ENCODE measurements around the gene LHFPL5. TPM values are rescaled to one million over a fixed set of nuclear protein-coding genes. Genes with fewer than 3 reads are reported as not detected.

The LHFPL5 gene
- total RNA-seq, 1 experiment from 2014 or later: not detected

- Mint-ChIP-seq H3K4me3 (no peak overlapping the region), H3K27ac (no peak overlapping the region; the same call in 1 of the 2 replicates), H3K27me3 (ENCODE audit: low read depth) (no peaks in the 10 kb centered on the region), H3K4me1 (no peaks in the 10 kb centered on the region), H3K9me3 (peaks cover 5% of the 10 kb centered on the region; the same call in 1 of the 2 replicates), H3K36me3 (peaks cover 22% of the 10 kb centered on the region)
- no peak for TF ChIP-seq NR1H2 (CRISPR knock-in tag; IDR thresholded peaks at IDR 0.05)
- TF ChIP-seq USF2 (CRISPR knock-in tag; IDR thresholded peaks at IDR 0.05): no peak
- peak; percentile 24; the same call in 1 of the 2 replicates for TF ChIP-seq ZNF121 (CRISPR knock-in tag; IDR thresholded peaks at IDR 0.05)
- DNase-seq (ENCODE audit: low spot score) (no peak), ATAC-seq (no peak; the same call in 1 of the 2 replicates)
- CTCF ChIA-PET: no interaction called here
- POLR2A ChIA-PET: no interaction called here
Measured at GRCh38 chr6:35831257-35832007, 26.3 kb downstream of the LHFPL5 start.

- H3K4me1 Mint-ChIP-seq: no peaks in the 10 kb centered on the region
- ATAC-seq (no peak), DNase-seq (ENCODE audit: low spot score) (no peak)
- CTCF ChIA-PET: no interaction called here
- H3K27ac Mint-ChIP-seq: no peak overlapping the region
- H3K36me3 Mint-ChIP-seq: peaks cover 38% of the 10 kb centered on the region
- H3K4me3 Mint-ChIP-seq: no peak overlapping the region
- POLR2A ChIA-PET: no interaction called here
- TF ChIP-seq USF1 (CRISPR knock-in tag; IDR thresholded peaks at IDR 0.05) (no peak), CTCF (IDR thresholded peaks at IDR 0.05) (no peak), NFATC4 (CRISPR knock-in tag; IDR thresholded peaks at IDR 0.05) (no peak), ZSCAN18 (CRISPR knock-in tag; IDR thresholded peaks at IDR 0.05) (no peak), ERG (CRISPR knock-in tag; IDR thresholded peaks at IDR 0.05) (no peak), TP53 (CRISPR knock-in tag; IDR thresholded peaks at IDR 0.05) (no peak), AFF4 (CRISPR knock-in tag; IDR thresholded peaks at IDR 0.05; ENCODE audit: borderline replicate concordance) (no peak), JUN (CRISPR knock-in tag; IDR thresholded peaks at IDR 0.05) (no peak), SMAD3 (CRISPR knock-in tag; IDR thresholded peaks at IDR 0.05; ENCODE audit: borderline replicate concordance) (no peak), CREB1 (CRISPR knock-in tag; IDR thresholded peaks at IDR 0.05) (no peak), STAT6 (CRISPR knock-in tag; conservative IDR thresholded peaks at IDR 0.05; ENCODE audit: low read depth) (no peak), NFE2L1 (CRISPR knock-in tag; IDR thresholded peaks at IDR 0.05) (no peak)
- peaks cover 5% of the 10 kb centered on the region; the same call in 1 of the 2 replicates for H3K9me3 Mint-ChIP-seq
- H3K27me3 Mint-ChIP-seq (ENCODE audit: low read depth): no peaks in the 10 kb centered on the region
Measured at GRCh38 chr6:35833536-35833935, 28.4 kb downstream of the LHFPL5 start.
